ENCODE measurements around the gene SCARB1. TPM values are rescaled to one million over a fixed set of nuclear protein-coding genes. Genes with fewer than 3 reads are reported as not detected.
A peak's percentile ranks its signal among the peaks of the same experiment; 100 is the strongest.

The SCARB1 gene
- total and polyA plus RNA-seq, 2 experiments from 2014 or later = 31.0 to 62.5 TPM

GRCh38 chr12:124727264-124727800, 136.3 kb downstream of the SCARB1 start:
- H3K27me3 ChIP-seq (ENCODE audit: insufficient read depth) = no peaks in the 10 kb centered on the region
- ATAC-seq (no peak), DNase-seq (ENCODE audit: low spot score) (no peak)
- H3K4me1 ChIP-seq (ENCODE audit: insufficient read depth) = no peaks in the 10 kb centered on the region
- no peaks in the 10 kb centered on the region for H3K36me3 ChIP-seq (ENCODE audit: insufficient read depth)
- Mint-ChIP-seq H3K4me1 (no peaks in the 10 kb centered on the region), H3K4me3 (no peak overlapping the region), H3K9me3 (no peaks in the 10 kb centered on the region), H3K36me3 (ENCODE audit: low read depth) (no peaks in the 10 kb centered on the region), H3K27ac (no peak overlapping the region), H3K27me3 (ENCODE audit: insufficient read depth, low read depth, poor library complexity) (peaks cover 7% of the 10 kb centered on the region)
- H3K4me3 ChIP-seq = no peak overlapping the region
- no peaks in the 10 kb centered on the region for H3K79me2 ChIP-seq (replicated peaks; ENCODE audit: insufficient read depth)
- H3F3A ChIP-seq (replicated peaks; ENCODE audit: low read depth) = no peaks in the 10 kb centered on the region
- H2AFZ ChIP-seq = peak overlapping the region; percentile 38; the same call in 1 of the 2 replicates
- H3K4me2 ChIP-seq = no peak overlapping the region
- no peak overlapping the region for H3K27ac ChIP-seq (ENCODE audit: low read depth)
- TF ChIP-seq ZNF114 (CRISPR knock-in tag; IDR thresholded peaks at IDR 0.05) (no peak), CTCF (conservative IDR thresholded peaks at IDR 0.05; ENCODE audit: low read depth in 2 of 2) (no peak), ZNF331 (CRISPR knock-in tag; IDR thresholded peaks at IDR 0.05; ENCODE audit: low read depth) (no peak), CREB1 (CRISPR knock-in tag; IDR thresholded peaks at IDR 0.05; ENCODE audit: low read depth) (no peak)
- TF ChIP-seq, protein P1, sequence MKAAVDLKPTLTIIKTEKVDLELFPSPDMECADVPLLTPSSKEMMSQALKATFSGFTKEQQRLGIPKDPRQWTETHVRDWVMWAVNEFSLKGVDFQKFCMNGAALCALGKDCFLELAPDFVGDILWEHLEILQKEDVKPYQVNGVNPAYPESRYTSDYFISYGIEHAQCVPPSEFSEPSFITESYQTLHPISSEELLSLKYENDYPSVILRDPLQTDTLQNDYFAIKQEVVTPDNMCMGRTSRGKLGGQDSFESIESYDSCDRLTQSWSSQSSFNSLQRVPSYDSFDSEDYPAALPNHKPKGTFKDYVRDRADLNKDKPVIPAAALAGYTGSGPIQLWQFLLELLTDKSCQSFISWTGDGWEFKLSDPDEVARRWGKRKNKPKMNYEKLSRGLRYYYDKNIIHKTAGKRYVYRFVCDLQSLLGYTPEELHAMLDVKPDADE (IDR thresholded peaks at IDR 0.05) = no peak
- TF ChIP-seq, protein P2, sequence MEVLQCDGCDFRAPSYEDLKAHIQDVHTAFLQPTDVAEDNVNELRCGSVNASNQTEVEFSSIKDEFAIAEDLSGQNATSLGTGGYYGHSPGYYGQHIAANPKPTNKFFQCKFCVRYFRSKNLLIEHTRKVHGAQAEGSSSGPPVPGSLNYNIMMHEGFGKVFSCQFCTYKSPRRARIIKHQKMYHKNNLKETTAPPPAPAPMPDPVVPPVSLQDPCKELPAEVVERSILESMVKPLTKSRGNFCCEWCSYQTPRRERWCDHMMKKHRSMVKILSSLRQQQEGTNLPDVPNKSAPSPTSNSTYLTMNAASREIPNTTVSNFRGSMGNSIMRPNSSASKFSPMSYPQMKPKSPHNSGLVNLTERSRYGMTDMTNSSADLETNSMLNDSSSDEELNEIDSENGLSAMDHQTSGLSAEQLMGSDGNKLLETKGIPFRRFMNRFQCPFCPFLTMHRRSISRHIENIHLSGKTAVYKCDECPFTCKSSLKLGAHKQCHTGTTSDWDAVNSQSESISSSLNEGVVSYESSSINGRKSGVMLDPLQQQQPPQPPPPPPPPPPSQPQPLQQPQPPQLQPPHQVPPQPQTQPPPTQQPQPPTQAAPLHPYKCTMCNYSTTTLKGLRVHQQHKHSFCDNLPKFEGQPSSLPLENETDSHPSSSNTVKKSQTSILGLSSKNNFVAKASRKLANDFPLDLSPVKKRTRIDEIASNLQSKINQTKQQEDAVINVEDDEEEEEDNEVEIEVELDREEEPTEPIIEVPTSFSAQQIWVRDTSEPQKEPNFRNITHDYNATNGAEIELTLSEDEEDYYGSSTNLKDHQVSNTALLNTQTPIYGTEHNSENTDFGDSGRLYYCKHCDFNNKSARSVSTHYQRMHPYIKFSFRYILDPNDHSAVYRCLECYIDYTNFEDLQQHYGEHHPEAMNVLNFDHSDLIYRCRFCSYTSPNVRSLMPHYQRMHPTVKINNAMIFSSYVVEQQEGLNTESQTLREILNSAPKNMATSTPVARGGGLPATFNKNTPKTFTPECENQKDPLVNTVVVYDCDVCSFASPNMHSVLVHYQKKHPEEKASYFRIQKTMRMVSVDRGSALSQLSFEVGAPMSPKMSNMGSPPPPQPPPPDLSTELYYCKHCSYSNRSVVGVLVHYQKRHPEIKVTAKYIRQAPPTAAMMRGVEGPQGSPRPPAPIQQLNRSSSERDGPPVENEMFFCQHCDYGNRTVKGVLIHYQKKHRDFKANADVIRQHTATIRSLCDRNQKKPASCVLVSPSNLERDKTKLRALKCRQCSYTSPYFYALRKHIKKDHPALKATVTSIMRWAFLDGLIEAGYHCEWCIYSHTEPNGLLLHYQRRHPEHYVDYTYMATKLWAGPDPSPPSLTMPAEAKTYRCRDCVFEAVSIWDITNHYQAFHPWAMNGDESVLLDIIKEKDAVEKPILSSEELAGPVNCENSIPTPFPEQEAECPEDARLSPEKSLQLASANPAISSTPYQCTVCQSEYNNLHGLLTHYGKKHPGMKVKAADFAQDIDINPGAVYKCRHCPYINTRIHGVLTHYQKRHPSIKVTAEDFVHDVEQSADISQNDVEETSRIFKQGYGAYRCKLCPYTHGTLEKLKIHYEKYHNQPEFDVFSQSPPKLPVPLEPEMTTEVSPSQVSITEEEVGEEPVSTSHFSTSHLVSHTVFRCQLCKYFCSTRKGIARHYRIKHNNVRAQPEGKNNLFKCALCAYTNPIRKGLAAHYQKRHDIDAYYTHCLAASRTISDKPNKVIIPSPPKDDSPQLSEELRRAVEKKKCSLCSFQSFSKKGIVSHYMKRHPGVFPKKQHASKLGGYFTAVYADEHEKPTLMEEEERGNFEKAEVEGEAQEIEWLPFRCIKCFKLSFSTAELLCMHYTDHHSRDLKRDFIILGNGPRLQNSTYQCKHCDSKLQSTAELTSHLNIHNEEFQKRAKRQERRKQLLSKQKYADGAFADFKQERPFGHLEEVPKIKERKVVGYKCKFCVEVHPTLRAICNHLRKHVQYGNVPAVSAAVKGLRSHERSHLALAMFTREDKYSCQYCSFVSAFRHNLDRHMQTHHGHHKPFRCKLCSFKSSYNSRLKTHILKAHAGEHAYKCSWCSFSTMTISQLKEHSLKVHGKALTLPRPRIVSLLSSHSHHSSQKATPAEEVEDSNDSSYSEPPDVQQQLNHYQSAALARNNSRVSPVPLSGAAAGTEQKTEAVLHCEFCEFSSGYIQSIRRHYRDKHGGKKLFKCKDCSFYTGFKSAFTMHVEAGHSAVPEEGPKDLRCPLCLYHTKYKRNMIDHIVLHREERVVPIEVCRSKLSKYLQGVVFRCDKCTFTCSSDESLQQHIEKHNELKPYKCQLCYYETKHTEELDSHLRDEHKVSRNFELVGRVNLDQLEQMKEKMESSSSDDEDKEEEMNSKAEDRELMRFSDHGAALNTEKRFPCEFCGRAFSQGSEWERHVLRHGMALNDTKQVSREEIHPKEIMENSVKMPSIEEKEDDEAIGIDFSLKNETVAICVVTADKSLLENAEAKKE (CRISPR knock-in tag; IDR thresholded peaks at IDR 0.05) = no peak
- H4K20me1 ChIP-seq (replicated peaks; ENCODE audit: insufficient read depth) = no peaks in the 10 kb centered on the region
- no peaks in the 10 kb centered on the region for H3K9me2 ChIP-seq (ENCODE audit: insufficient read depth)

Small RNA genes lying within 50 kb of the gene (small RNA-seq; reads per million reads assigned to genes)
- not detected for gene RNU6-927P (ENCODE audit: low replicate concordance)

Other genes with a start within 250 kb of the SCARB1 start
- gene UBC, start 50.8 kb upstream of the SCARB1 start, total RNA-seq (2014; rRNA removed; shearing (Covaris generic)) = 665 and 754 TPM in 2 replicates
- 511 and 519 TPM in 2 replicates for gene UBC, start 50.8 kb upstream of the SCARB1 start, polyA plus RNA-seq (2016; fragmentation: Nextera tagmentation; extraction: Ambion mirVana)
- 52.9 and 61.5 TPM in 2 replicates for gene DHX37, start 125.3 kb upstream of the SCARB1 start, total RNA-seq (2014; rRNA removed; shearing (Covaris generic))
- 16.0 and 17.4 TPM in 2 replicates for gene DHX37, start 125.3 kb upstream of the SCARB1 start, polyA plus RNA-seq (2016; fragmentation: Nextera tagmentation; extraction: Ambion mirVana)
- 10.7 and 12.6 TPM in 2 replicates for gene BRI3BP, start 129.8 kb upstream of the SCARB1 start, total RNA-seq (2014; rRNA removed; shearing (Covaris generic))
- 5.8 and 7.5 TPM in 2 replicates for gene BRI3BP, start 129.8 kb upstream of the SCARB1 start, polyA plus RNA-seq (2016; fragmentation: Nextera tagmentation; extraction: Ambion mirVana)
- gene AACS, start 201.6 kb upstream of the SCARB1 start, total RNA-seq (2014; rRNA removed; shearing (Covaris generic)) = 64.4 and 64.5 TPM in 2 replicates
- gene AACS, start 201.6 kb upstream of the SCARB1 start, polyA plus RNA-seq (2016; fragmentation: Nextera tagmentation; extraction: Ambion mirVana) = 31.1 and 33.0 TPM in 2 replicates

Measured in GM23338 (cell line).